IMR-90 (cell line): Measurements from ENCODE around the gene CPNE4. TPM values are rescaled to one million over a fixed set of nuclear protein-coding genes. Genes with fewer than 3 reads are reported as not detected.

Experiments
- ATAC-seq: fragments of 200-7000 bp; cut with Tn5 transposase; 2 replicates; pipeline ENCODE4 v1.9.1; 2020; ENCODE audit warnings: low read depth, mild to moderate bottlenecking, moderate library complexity
- BruUV-seq: library from RNA; stranded (reverse); fragments of 400-500 nt; replicated peaks from 2 replicates; lab custom pipeline; 2021; lab: Mats Ljungman, UMichigan
- CTCF ChIA-PET: fragments of 300-600 bp; formaldehyde crosslinking; extraction: SDS; loops from one replicate; lab custom pipeline; 2021; ENCODE audit warnings: antibody characterized with exemption; lab: Yijun Ruan, JAX
- POLR2A ChIA-PET: fragments of 300-600 bp; sonication (Branson Sonifier 250); formaldehyde crosslinking; loops from one replicate; lab custom pipeline; 2022; ENCODE audit warnings: antibody characterized with exemption; ENCODE audit not compliant: unreplicated experiment; lab: Charles Lee
- DNase-seq: peaks from one replicate; pipeline ENCODE4 v3.0.0; 2013
- H2AFZ ChIP-seq: replicated peaks from 2 replicates; pipeline ENCODE3; 2013; ENCODE audit warnings: low read length, mild to moderate bottlenecking; ENCODE audit not compliant: poor library complexity
- H2AK5ac ChIP-seq: 2 replicates; pipeline ENCODE4 v1.6.1; 2013; ENCODE audit warnings: low read depth, low read length, inconsistent platforms
- H2AK9ac ChIP-seq: replicated peaks from 2 replicates; pipeline ENCODE3; 2013; ENCODE audit warnings: mild to moderate bottlenecking, low read depth, low read length, moderate library complexity; ENCODE audit not compliant: poor library complexity
- H2BK120ac ChIP-seq: 2 replicates; pipeline ENCODE4 v1.6.1; 2013; ENCODE audit warnings: low read depth, low read length, inconsistent platforms
- H2BK15ac ChIP-seq: 3 replicates; pipeline ENCODE4 v1.6.1; 2013; ENCODE audit warnings: low read depth, low read length, inconsistent platforms
- H2BK20ac ChIP-seq: 2 replicates; pipeline ENCODE4 v1.6.1; 2013; ENCODE audit warnings: low read depth, mild to moderate bottlenecking, inconsistent platforms, low read length, moderate library complexity
- H2BK5ac ChIP-seq: 2 replicates; pipeline ENCODE4 v1.6.1; 2013; ENCODE audit warnings: mild to moderate bottlenecking, low read depth, low read length, inconsistent platforms; ENCODE audit not compliant: poor library complexity, severe bottlenecking
- H3K14ac ChIP-seq: replicated peaks from 2 replicates; pipeline ENCODE4 v1.6.1; 2013; ENCODE audit warnings: low read depth, low read length, inconsistent platforms
- H3K18ac ChIP-seq: 2 replicates; pipeline ENCODE4 v1.6.1; 2013; ENCODE audit warnings: low read depth, low read length, control low read depth
- H3K23ac ChIP-seq: 2 replicates; pipeline ENCODE4 v1.6.1; 2013; ENCODE audit warnings: low read depth, low read length, inconsistent platforms
- H3K27ac ChIP-seq: 2 replicates; pipeline ENCODE4 v1.5.1; 2013; ENCODE audit warnings: mild to moderate bottlenecking, control low read depth, low read length; ENCODE audit not compliant: insufficient read depth
- H3K27me3 ChIP-seq: 2 replicates; pipeline ENCODE4 v1.6.1; 2013; ENCODE audit warnings: low read length; ENCODE audit not compliant: control insufficient read depth, insufficient read depth
- H3K36me3 ChIP-seq: 2 replicates; pipeline ENCODE4 v1.6.1; 2013; ENCODE audit warnings: low read length, mixed read lengths; ENCODE audit not compliant: control insufficient read depth, insufficient read depth
- H3K4ac ChIP-seq: 2 replicates; pipeline ENCODE4 v1.6.1; 2013; ENCODE audit warnings: low read depth, low read length, inconsistent platforms
- H3K4me1 ChIP-seq: 2 replicates; pipeline ENCODE4 v1.6.1; 2013; ENCODE audit warnings: low read length, mixed read lengths; ENCODE audit not compliant: control insufficient read depth, insufficient read depth
- H3K4me2 ChIP-seq: 2 replicates; pipeline ENCODE4 v1.6.1; 2013; ENCODE audit warnings: low read depth, mild to moderate bottlenecking, control low read depth, low read length, moderate library complexity
- H3K4me3 ChIP-seq: 2 replicates; pipeline ENCODE4 v1.5.1; 2013; ENCODE audit warnings: low read depth, mild to moderate bottlenecking, control low read depth, low read length, moderate library complexity; ENCODE audit not compliant: insufficient read depth
- H3K56ac ChIP-seq: 2 replicates; pipeline ENCODE4 v1.6.1; 2013; ENCODE audit warnings: low read length, inconsistent platforms; ENCODE audit not compliant: insufficient read depth; ENCODE audit errors: extremely low read depth
- H3K79me1 ChIP-seq, 2 experiments: 2 replicates each; pipeline ENCODE4 v1.6.1; 2013; ENCODE audit warnings: low read length in 2 of 2, inconsistent platforms in 1 of 2, low read depth in 1 of 2
- H3K9ac ChIP-seq: 2 replicates; pipeline ENCODE4 v1.6.1; 2013; ENCODE audit warnings: low read depth, low read length, control low read depth
- H3K9me1 ChIP-seq: 2 replicates; pipeline ENCODE4 v1.6.1; 2013; ENCODE audit warnings: low read length, inconsistent platforms; ENCODE audit not compliant: insufficient read depth
- H3K9me3 ChIP-seq: 2 replicates; pipeline ENCODE4 v1.6.1; 2013; ENCODE audit warnings: low read length; ENCODE audit not compliant: control insufficient read depth, insufficient read depth
- H4K20me1 ChIP-seq: 2 replicates; pipeline ENCODE4 v1.6.1; 2013; ENCODE audit warnings: low read length, inconsistent platforms; ENCODE audit not compliant: insufficient read depth
- H4K5ac ChIP-seq: 2 replicates; pipeline ENCODE4 v1.6.1; 2013; ENCODE audit warnings: mild to moderate bottlenecking, low read depth, low read length, control low read depth
- H4K8ac ChIP-seq, 2 experiments: 2 replicates each; pipeline ENCODE4 v1.6.1; 2013; ENCODE audit warnings: low read depth in 2 of 2, low read length in 2 of 2, control low read depth in 1 of 2, inconsistent platforms in 1 of 2
- H4K91ac ChIP-seq: 2 replicates; pipeline ENCODE4 v1.6.1; 2013; ENCODE audit warnings: low read depth, low read length, inconsistent platforms; ENCODE audit not compliant: insufficient read depth
- BHLHE40 ChIP-seq: fragments of 150-350 bp; IDR thresholded peaks from 2 replicates; pipeline ENCODE4 v1.6.1; 2016; ENCODE audit warnings: mild to moderate bottlenecking, low read depth, low read length
- CEBPB ChIP-seq: IDR thresholded peaks from 2 replicates; pipeline ENCODE4 v1.6.1; 2012; ENCODE audit warnings: low read depth, low read length, improper control_type of control experiment
- CHD1 ChIP-seq: IDR thresholded peaks from 2 replicates; pipeline ENCODE4 v1.6.1; 2012; ENCODE audit warnings: low read depth, low read length, improper control_type of control experiment
- ELK1 ChIP-seq: fragments of 150-350 bp; IDR thresholded peaks from 2 replicates; pipeline ENCODE4 v1.6.1; 2016; ENCODE audit warnings: low read depth, mild to moderate bottlenecking, low read length, moderate library complexity, borderline replicate concordance
- FOS ChIP-seq: fragments of 150-350 bp; IDR thresholded peaks from 2 replicates; pipeline ENCODE4 v1.6.1; 2016; ENCODE audit warnings: low read depth, low read length
- MAFK ChIP-seq: IDR thresholded peaks from 2 replicates; pipeline ENCODE4 v1.6.1; 2012; ENCODE audit warnings: low read depth, low read length, improper control_type of control experiment
- MAZ ChIP-seq: IDR thresholded peaks from 2 replicates; pipeline ENCODE4 v1.6.1; 2012; ENCODE audit warnings: low read depth, mild to moderate bottlenecking, low read length, improper control_type of control experiment, moderate library complexity, borderline replicate concordance
- MXI1 ChIP-seq: IDR thresholded peaks from 2 replicates; pipeline ENCODE4 v1.6.1; 2012; ENCODE audit warnings: low read depth, mild to moderate bottlenecking, low read length, moderate library complexity, borderline replicate concordance
- NFE2L2 ChIP-seq: fragments of 150-350 bp; IDR thresholded peaks from 2 replicates; pipeline ENCODE4 v1.6.1; 2016; ENCODE audit warnings: low read depth, mild to moderate bottlenecking, low read length
- POLR2A ChIP-seq: IDR thresholded peaks from 2 replicates; pipeline ENCODE4 v1.6.1; 2012; ENCODE audit warnings: mild to moderate bottlenecking, low read depth, low read length
- RAD21 ChIP-seq: IDR thresholded peaks from 2 replicates; pipeline ENCODE4 v1.6.1; 2012; ENCODE audit warnings: low read length, improper control_type of control experiment
- RCOR1 ChIP-seq: IDR thresholded peaks from 2 replicates; pipeline ENCODE4 v1.6.1; 2012; ENCODE audit warnings: mild to moderate bottlenecking, low read length, improper control_type of control experiment; ENCODE audit not compliant: insufficient replicate concordance
- RFX5 ChIP-seq: IDR thresholded peaks from 2 replicates; pipeline ENCODE4 v1.8.0; 2012; ENCODE audit warnings: low read depth, mild to moderate bottlenecking, low read length, moderate library complexity
- SMC3 ChIP-seq: fragments of 150-350 bp; IDR thresholded peaks from 2 replicates; pipeline ENCODE4 v1.6.1; 2016; ENCODE audit warnings: low read depth, mild to moderate bottlenecking, antibody characterized with exemption, low read length, moderate library complexity
- USF2 ChIP-seq: fragments of 150-350 bp; IDR thresholded peaks from 2 replicates; pipeline ENCODE4 v1.6.1; 2017; ENCODE audit warnings: mild to moderate bottlenecking, antibody characterized with exemption, low read length, low read depth
- WGBS, 2 experiments: methylation state at CpG; one replicate each; pipeline versions ENCODE4 v1.1.5 to v1.1.7; 2013; ENCODE audit warnings: missing lambda C conversion rate in 2 of 2; ENCODE audit not compliant: insufficient read length in 1 of 2; ENCODE audit errors: extremely low coverage in 2 of 2; 5-methylcytosine and 5-hydroxymethylcytosine counted together
- dilution Hi-C: fragments of 300-500 bp; cut with HindIII; formaldehyde crosslinking; loops from one replicate; pipeline ENCODE4 v1.14.3; 2018; ENCODE audit warnings: low sequenced_read_pairs; ENCODE audit not compliant: unreplicated experiment
- in situ Hi-C: fragments of 300-500 bp; cut with MboI; formaldehyde crosslinking; loops from 3 replicates; pipeline ENCODE4 v1.14.3; 2019; ENCODE audit warnings: low sequenced_read_pairs, inconsistent platforms, mixed read lengths
- intact Hi-C: fragments of 100-400 bp; cut with micrococcal nuclease; formaldehyde crosslinking; loops from 2 replicates; pipeline ENCODE4 v1.10.0; 2022
- polyA plus RNA-seq, 3 experiments: library from polyadenylated mRNA; depleted of rRNA; stranded (reverse); fragments of >200 nt; gene quantifications; 2 replicates each; pipeline ENCODE4 v1.2.3, GENCODE V29; 2012; ENCODE audit warnings: low replicate concordance in 1 of 3
- total RNA-seq: library from RNA; depleted of rRNA; stranded (reverse); fragments of >200 nt; gene quantifications from 2 replicates; pipeline ENCODE4 v1.2.3, GENCODE V29; 2012
- TF ChIP-seq, protein P1 (sequence below): conservative IDR thresholded peaks from 2 replicates; pipeline ENCODE4 v1.5.1; 2012; ENCODE audit warnings: mild to moderate bottlenecking, low read depth, low read length, improper control_type of control experiment

Gene CPNE4
- total and polyA plus RNA-seq, 2 of the 4 experiments (the other 2 are of a cell fraction), result not detected

DNA sequence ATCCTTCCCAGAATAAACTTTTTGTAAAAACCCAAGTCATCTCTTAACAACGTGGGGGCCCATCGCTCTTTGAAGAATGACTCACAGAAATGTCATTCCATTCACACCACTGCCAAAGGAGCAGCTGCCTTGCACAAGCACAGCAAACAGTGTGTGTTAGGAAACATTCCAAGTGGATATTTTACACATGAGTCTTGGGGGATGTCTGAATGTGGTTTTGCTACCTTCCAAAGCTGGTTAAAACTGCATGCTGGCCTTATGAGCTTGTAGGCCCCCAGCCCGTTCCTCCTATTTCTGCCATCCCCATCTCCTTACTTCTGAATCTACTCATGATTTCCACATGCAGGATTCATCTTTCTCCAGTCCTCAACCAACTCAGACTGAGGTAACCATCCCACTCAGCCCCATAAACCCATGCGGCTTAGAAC is 130.8 kb downstream of the CPNE4 start:
- H4K20me1 ChIP-seq, result no peaks in the 10 kb centered on the region
- whole genome bisulfite sequencing, 2 experiments, result no CpG with 5 or more reads among the region's 4 CpGs
- H4K8ac ChIP-seq, result no peak overlapping the region
- H3K9me3 ChIP-seq, result no peaks in the 10 kb centered on the region
- peak overlapping the region; percentile 17 for H2BK5ac ChIP-seq
- no peak overlapping the region for H2AK5ac ChIP-seq
- H2BK15ac ChIP-seq, result no peak overlapping the region
- peak overlapping the region; percentile 32 for H3K4ac ChIP-seq
- no peaks in the 10 kb centered on the region for H3K9me1 ChIP-seq
- no peaks in the 10 kb centered on the region for H3K79me1 ChIP-seq
- DNase-seq, result peak; percentile 88
- H2AK9ac ChIP-seq, result peak overlapping the region; percentile 79
- BruUV-seq, result no TSS peak
- H3K18ac ChIP-seq, result peak overlapping the region; percentile 33; the same call in 1 of the 2 replicates
- peak overlapping the region; percentile 71 for H2BK120ac ChIP-seq
- in situ Hi-C loops (no loop called here), intact Hi-C loops (no loop called here), dilution Hi-C loops (no loop called here)
- H3K9ac ChIP-seq, result no peak overlapping the region
- H3K36me3 ChIP-seq, result no peaks in the 10 kb centered on the region
- H3K4me3 ChIP-seq, result no peak overlapping the region
- H3K56ac ChIP-seq, result no peak overlapping the region
- POLR2A ChIA-PET, result interaction anchor here (0.7 kb wide), 1 partner anchor 13 kb away, joined by 3 read pairs; no protein-coding TSS in a partner anchor
- H4K5ac ChIP-seq, result no peak overlapping the region
- no peaks in the 10 kb centered on the region for H3K27me3 ChIP-seq
- H2AFZ ChIP-seq, result no peak overlapping the region
- H3K14ac ChIP-seq, result no peak overlapping the region
- H2BK20ac ChIP-seq, result peak overlapping the region; percentile 38; the same call in 1 of the 2 replicates
- H3K4me2 ChIP-seq, result no peak overlapping the region
- H3K23ac ChIP-seq, result no peak overlapping the region; the same call in 1 of the 2 replicates
- H4K91ac ChIP-seq, result no peak overlapping the region
- TF ChIP-seq CHD1 (no peak), ELK1 (no peak), RCOR1 (no peak), POLR2A (no peak), MXI1 (no peak), RFX5 (no peak), MAFK (no peak), MAZ (peak; percentile 69; the same call in 1 of the 2 replicates), RAD21 (no peak), NFE2L2 (0 out of 2 replicates have a peak, but pooled peaks have one; percentile 13), BHLHE40 (peak; percentile 85), CEBPB (peak; percentile 87), SMC3 (no peak), FOS (peak; percentile 68), USF2 (no peak)
- TF ChIP-seq, protein P1, sequence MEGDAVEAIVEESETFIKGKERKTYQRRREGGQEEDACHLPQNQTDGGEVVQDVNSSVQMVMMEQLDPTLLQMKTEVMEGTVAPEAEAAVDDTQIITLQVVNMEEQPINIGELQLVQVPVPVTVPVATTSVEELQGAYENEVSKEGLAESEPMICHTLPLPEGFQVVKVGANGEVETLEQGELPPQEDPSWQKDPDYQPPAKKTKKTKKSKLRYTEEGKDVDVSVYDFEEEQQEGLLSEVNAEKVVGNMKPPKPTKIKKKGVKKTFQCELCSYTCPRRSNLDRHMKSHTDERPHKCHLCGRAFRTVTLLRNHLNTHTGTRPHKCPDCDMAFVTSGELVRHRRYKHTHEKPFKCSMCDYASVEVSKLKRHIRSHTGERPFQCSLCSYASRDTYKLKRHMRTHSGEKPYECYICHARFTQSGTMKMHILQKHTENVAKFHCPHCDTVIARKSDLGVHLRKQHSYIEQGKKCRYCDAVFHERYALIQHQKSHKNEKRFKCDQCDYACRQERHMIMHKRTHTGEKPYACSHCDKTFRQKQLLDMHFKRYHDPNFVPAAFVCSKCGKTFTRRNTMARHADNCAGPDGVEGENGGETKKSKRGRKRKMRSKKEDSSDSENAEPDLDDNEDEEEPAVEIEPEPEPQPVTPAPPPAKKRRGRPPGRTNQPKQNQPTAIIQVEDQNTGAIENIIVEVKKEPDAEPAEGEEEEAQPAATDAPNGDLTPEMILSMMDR, result no peak
- peak; percentile 87 for ATAC-seq
- H3K4me1 ChIP-seq, result peaks cover 4% of the 10 kb centered on the region; the same call in 1 of the 2 replicates
- no peak overlapping the region for H3K27ac ChIP-seq
- CTCF ChIA-PET, result no interaction called here
